Suprapubic skin (tissue), 4 donors: Measurements from ENCODE around the gene RPS24. TPM values are rescaled to one million over a fixed set of nuclear protein-coding genes. Genes with fewer than 3 reads are reported as not detected.

Experiments
- DNase-seq, 2 donors: peaks; one replicate each; pipeline ENCODE4 v3.0.0-alpha.2; 2019; ENCODE audit warnings: low spot score in 2 of 2
- H3K27ac ChIP-seq: fragments of 200-600 bp; sonication (generic); one replicate; pipeline ENCODE4 v1.5.1; 2019
- H3K27me3 ChIP-seq: fragments of 200-600 bp; sonication (generic); one replicate; pipeline ENCODE4 v1.5.1; 2019
- H3K36me3 ChIP-seq: fragments of 200-600 bp; sonication (generic); one replicate; pipeline ENCODE4 v1.5.1; 2019
- H3K4me1 ChIP-seq: fragments of 200-600 bp; sonication (generic); one replicate; pipeline ENCODE4 v1.5.1; 2019
- H3K4me3 ChIP-seq: fragments of 200-600 bp; sonication (generic); one replicate; pipeline ENCODE4 v1.5.1; 2019; ENCODE audit warnings: mild to moderate bottlenecking
- H3K9me3 ChIP-seq: fragments of 200-600 bp; sonication (generic); one replicate; pipeline ENCODE4 v1.5.1; 2019
- EP300 ChIP-seq: sonication (generic); formaldehyde crosslinking; IDR thresholded peaks from one replicate; pipeline ENCODE4 v1.6.1; 2017; ENCODE audit warnings: antibody characterized with exemption
- POLR2A ChIP-seq, 2 donors: fragments of 450-650 bp; IDR thresholded peaks; one replicate each; pipeline ENCODE4 v1.6.1; 2017; ENCODE audit warnings: antibody characterized with exemption in 2 of 2, mild to moderate bottlenecking in 2 of 2, moderate library complexity in 2 of 2
- POLR2AphosphoS5 ChIP-seq, 3 donors: sonication (generic); formaldehyde crosslinking; IDR thresholded peaks; one replicate each; pipeline ENCODE4 v1.6.1; 2017; ENCODE audit warnings: antibody characterized with exemption in 3 of 3
- WGBS: methylation state at CpG from one replicate; pipeline ENCODE4 v1.1.5; 2018; 5-methylcytosine and 5-hydroxymethylcytosine counted together
- total RNA-seq, 4 donors: library from RNA; depleted of rRNA; stranded (reverse); fragments of >200 nt; gene quantifications; one replicate each; pipeline ENCODE4 v1.1.0, GENCODE V29; 2016
- TF ChIP-seq, protein P1 (sequence below), 2 donors: fragments of 200-600 bp in 1 of 2; fragments of 450-650 bp in 1 of 2; sonication (generic) in 1 of 2; IDR thresholded peaks; one replicate each; pipeline ENCODE4 v1.5.1; 2016 to 2019; ENCODE audit warnings: antibody characterized with exemption in 2 of 2, mild to moderate bottlenecking in 1 of 2, moderate library complexity in 1 of 2

The RPS24 gene
- total RNA-seq, 4 donors from 2014 or later = 1,912 to 3,227 (median 3,162) TPM

DNA sequence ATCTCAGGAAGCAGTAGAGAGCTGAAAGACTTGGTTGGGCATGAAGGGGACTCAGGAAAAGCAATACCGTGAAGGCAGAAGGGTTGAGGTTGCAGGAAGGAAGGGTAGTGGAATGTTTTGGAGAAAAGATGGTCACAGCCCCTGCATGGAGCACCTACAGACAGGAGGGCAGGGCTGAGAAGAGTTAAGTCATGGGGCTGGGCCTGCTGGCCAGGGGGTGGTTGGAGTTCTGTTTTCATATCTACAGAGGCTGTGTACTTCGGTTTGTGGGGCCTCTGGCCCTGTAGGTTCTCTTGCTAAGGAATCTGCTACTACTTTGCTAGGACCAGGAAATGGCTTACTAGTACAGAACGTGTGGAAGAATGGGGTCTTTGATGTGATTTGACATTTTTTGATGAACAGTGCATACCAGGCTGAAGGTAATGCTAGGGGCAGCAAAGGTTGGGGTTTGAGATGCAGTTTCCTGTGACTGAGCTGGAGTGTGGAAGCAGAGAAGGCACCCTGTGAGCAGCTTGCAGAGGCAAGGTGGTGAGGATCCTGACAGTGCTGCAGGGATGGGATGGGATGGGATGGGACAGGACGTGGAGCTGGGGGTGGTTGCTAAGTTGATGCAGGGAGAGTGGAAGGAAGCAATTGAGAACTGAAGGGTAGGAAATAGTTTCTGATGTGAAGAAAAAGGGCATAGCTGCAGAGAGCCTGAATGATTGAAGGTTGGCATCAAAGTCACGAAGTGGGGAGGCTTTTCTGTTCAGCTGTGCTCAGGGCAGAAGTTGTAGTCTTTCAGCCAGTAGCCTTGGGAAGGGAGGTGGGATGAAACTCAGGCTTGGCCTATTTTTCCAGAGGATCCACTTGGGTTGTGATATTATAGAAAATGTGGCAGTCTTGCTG lies 7.8 kb downstream of the RPS24 start:
- no peaks in the 10 kb centered on the region for H3K27me3 ChIP-seq
- no peak overlapping the region for H3K27ac ChIP-seq
- peaks cover 62% of the 10 kb centered on the region for H3K36me3 ChIP-seq
- no peak for DNase-seq
- 71% methylated on average over 5 of the region's 5 CpGs for WGBS
- TF ChIP-seq POLR2AphosphoS5 (IDR thresholded peaks at IDR 0.05) (no peak), POLR2A (IDR thresholded peaks at IDR 0.05) (no peak), EP300 (no peak)
- peaks cover 25% of the 10 kb centered on the region for H3K4me1 ChIP-seq
- H3K4me3 ChIP-seq = no peak overlapping the region
- H3K9me3 ChIP-seq = no peaks in the 10 kb centered on the region

DNA sequence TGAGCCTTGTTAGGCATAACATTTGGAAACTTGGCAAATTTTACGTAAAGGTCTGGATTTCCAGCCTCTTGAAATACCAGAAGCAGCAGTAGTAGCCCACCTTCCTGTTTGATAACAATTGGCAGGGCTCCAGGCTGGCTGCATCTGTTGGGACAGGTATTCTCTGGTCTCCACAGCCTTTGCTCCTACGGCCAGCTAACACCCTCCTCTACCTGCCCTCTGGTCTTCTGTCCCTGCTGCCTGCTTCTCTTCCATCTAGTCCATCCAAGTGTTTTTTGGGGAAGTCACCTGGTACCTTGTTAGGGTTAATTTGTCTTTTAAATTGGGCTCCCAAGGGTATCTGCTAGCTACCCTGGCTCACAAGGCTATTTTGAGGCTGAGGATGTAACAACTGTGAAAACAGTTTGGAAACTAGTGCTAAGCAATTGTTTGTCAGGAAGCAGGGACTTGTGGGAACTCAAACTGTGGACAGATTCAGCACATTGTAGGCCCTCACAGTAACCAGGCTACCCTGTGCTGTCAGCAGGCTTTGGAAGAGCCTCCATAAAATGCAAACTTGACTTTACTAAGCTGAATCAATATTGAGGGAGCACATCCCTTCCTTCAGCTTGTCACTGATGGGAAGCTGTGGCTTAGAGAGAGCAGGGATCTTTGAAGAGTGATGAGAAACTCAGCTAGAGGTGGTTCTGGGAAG lies 8.5 kb downstream of the RPS24 start:
- no peak overlapping the region for H3K27ac ChIP-seq
- WGBS = 100% methylated on average over 2 of the region's 2 CpGs
- H3K27me3 ChIP-seq = no peaks in the 10 kb centered on the region
- no peaks in the 10 kb centered on the region for H3K9me3 ChIP-seq
- DNase-seq = no peak
- H3K36me3 ChIP-seq = peaks cover 54% of the 10 kb centered on the region
- TF ChIP-seq, protein P1, sequence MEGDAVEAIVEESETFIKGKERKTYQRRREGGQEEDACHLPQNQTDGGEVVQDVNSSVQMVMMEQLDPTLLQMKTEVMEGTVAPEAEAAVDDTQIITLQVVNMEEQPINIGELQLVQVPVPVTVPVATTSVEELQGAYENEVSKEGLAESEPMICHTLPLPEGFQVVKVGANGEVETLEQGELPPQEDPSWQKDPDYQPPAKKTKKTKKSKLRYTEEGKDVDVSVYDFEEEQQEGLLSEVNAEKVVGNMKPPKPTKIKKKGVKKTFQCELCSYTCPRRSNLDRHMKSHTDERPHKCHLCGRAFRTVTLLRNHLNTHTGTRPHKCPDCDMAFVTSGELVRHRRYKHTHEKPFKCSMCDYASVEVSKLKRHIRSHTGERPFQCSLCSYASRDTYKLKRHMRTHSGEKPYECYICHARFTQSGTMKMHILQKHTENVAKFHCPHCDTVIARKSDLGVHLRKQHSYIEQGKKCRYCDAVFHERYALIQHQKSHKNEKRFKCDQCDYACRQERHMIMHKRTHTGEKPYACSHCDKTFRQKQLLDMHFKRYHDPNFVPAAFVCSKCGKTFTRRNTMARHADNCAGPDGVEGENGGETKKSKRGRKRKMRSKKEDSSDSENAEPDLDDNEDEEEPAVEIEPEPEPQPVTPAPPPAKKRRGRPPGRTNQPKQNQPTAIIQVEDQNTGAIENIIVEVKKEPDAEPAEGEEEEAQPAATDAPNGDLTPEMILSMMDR (IDR thresholded peaks at IDR 0.05) = no peak
- no peak for TF ChIP-seq POLR2AphosphoS5 (IDR thresholded peaks at IDR 0.05)
- no peak for TF ChIP-seq POLR2A (IDR thresholded peaks at IDR 0.05)
- no peak for TF ChIP-seq EP300
- H3K4me3 ChIP-seq = no peak overlapping the region
- H3K4me1 ChIP-seq = peaks cover 20% of the 10 kb centered on the region

DNA sequence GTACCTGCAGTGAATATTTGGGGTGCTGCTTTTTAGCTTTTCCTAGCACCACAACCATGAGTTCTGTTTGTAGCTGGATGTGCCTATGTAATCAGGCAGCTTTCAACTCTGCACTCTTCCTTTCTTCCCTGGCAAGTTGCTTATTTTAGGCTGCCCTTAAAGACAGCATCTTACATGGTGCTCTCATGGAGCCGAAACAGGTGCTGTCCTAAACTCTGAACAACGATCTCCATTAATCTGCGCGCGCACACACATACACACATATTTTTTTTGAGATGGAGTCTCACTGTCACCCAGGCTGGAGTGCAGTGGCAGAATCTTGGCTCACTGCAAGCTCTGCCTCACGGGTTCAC lies 9.1 kb downstream of the RPS24 start:
- peaks cover 49% of the 10 kb centered on the region for H3K36me3 ChIP-seq
- H3K27me3 ChIP-seq = no peaks in the 10 kb centered on the region
- H3K4me1 ChIP-seq = peaks cover 20% of the 10 kb centered on the region
- no peak overlapping the region for H3K27ac ChIP-seq
- no peak for DNase-seq
- TF ChIP-seq POLR2AphosphoS5 (IDR thresholded peaks at IDR 0.05) = no peak
- TF ChIP-seq, protein P1 (IDR thresholded peaks at IDR 0.05) = no peak
- no peak for TF ChIP-seq POLR2A (IDR thresholded peaks at IDR 0.05)
- no peak for TF ChIP-seq EP300
- H3K9me3 ChIP-seq = no peaks in the 10 kb centered on the region
- no peak overlapping the region for H3K4me3 ChIP-seq
- 98% methylated on average over 6 of the region's 6 CpGs for WGBS

DNA sequence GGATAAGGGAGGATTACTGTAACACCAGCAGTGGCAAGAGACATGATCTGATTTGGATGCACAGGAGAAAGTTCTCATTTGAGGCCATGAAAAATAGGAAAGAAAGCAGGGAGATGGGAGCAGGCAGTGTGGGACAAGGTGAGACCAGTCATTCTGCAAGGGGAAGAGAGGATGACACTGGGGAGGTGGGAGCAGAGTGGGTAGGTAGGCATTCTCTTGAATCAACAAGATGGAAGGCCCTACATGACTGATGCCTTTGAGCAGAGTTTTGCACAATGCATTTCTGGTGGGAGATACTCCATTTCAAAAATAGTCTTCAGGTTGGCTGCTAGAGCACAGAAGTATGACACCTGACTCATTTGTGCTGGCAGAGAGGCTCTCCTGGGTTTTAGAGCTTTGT lies 10.5 kb downstream of the RPS24 start:
- DNase-seq = no peak
- TF ChIP-seq POLR2AphosphoS5 (IDR thresholded peaks at IDR 0.05) = no peak
- no peak for TF ChIP-seq POLR2A (IDR thresholded peaks at IDR 0.05)
- TF ChIP-seq, protein P1 (IDR thresholded peaks at IDR 0.05) = no peak
- TF ChIP-seq EP300 = no peak
- Histone ChIP-seq H3K9me3 (no peaks in the 10 kb centered on the region), H3K36me3 (peaks cover 37% of the 10 kb centered on the region), H3K4me3 (no peak overlapping the region), H3K4me1 (peaks cover 12% of the 10 kb centered on the region), H3K27ac (no peak overlapping the region), H3K27me3 (no peaks in the 10 kb centered on the region)

DNA sequence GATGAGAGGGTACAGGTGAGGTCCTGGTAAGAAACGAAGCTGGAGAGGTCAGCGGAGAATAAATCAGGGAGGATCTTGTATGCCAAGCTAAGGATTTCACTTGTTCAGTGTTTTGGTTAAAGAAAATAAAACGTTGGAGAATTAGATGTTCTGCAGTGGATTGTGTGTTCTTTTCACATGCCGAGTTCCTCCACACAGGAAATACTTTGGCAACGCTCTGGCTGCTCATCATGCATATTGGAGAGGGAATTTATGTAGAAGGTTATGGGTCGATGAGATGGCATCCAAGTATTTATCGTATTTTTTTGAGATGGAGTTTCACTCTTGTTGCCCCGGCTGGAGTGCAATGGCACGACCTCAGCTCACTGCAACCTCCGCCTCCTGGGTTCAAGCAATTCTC lies 11.0 kb downstream of the RPS24 start:
- H3K9me3 ChIP-seq = no peaks in the 10 kb centered on the region
- no peaks in the 10 kb centered on the region for H3K27me3 ChIP-seq
- H3K4me3 ChIP-seq = no peak overlapping the region
- H3K27ac ChIP-seq = no peak overlapping the region
- peaks cover 32% of the 10 kb centered on the region for H3K36me3 ChIP-seq
- peaks cover 12% of the 10 kb centered on the region for H3K4me1 ChIP-seq
- no peak for DNase-seq
- WGBS = 64% methylated on average over 10 of the region's 10 CpGs
- TF ChIP-seq EP300 (no peak), POLR2AphosphoS5 (IDR thresholded peaks at IDR 0.05) (no peak), POLR2A (IDR thresholded peaks at IDR 0.05) (no peak)
- TF ChIP-seq, protein P1 (IDR thresholded peaks at IDR 0.05) = no peak
